Endothelial cell (in vitro differentiated cells): ENCODE data around the gene HS6ST3. TPM values are rescaled to one million over a fixed set of nuclear protein-coding genes. Genes with fewer than 3 reads are reported as not detected.

Experiments used
- DNase-seq: peaks from one replicate; pipeline ENCODE4 v3.0.0; 2021; ENCODE audit warnings: low spot score
- H3K27ac Mint-ChIP-seq: one replicate; pipeline ENCODE4 v1.8.0; 2021; ENCODE audit warnings: mixed read lengths, inconsistent platforms; ENCODE audit not compliant: unreplicated experiment
- H3K27me3 Mint-ChIP-seq: one replicate; pipeline ENCODE4 v1.8.0; 2021; ENCODE audit warnings: mild to moderate bottlenecking, moderate library complexity, mixed read lengths, inconsistent platforms; ENCODE audit not compliant: unreplicated experiment
- H3K36me3 Mint-ChIP-seq: one replicate; pipeline ENCODE4 v1.8.0; 2021; ENCODE audit warnings: mild to moderate bottlenecking, low read depth, mixed read lengths, inconsistent platforms; ENCODE audit not compliant: unreplicated experiment
- H3K4me1 Mint-ChIP-seq: one replicate; pipeline ENCODE4 v1.8.0; 2021; ENCODE audit warnings: mild to moderate bottlenecking, mixed read lengths, inconsistent platforms; ENCODE audit not compliant: unreplicated experiment
- H3K4me3 Mint-ChIP-seq: one replicate; pipeline ENCODE4 v1.8.0; 2021; ENCODE audit warnings: mild to moderate bottlenecking, mixed read lengths, inconsistent platforms; ENCODE audit not compliant: unreplicated experiment
- H3K9me3 Mint-ChIP-seq: one replicate; pipeline ENCODE4 v1.8.0; 2021; ENCODE audit warnings: mixed read lengths, inconsistent platforms; ENCODE audit not compliant: unreplicated experiment
- total RNA-seq: library from RNA; stranded (reverse); fragmentation: NEBNext Ultra II Directional; extraction: Animal tissue kit (Norgen Biotek cat#: 25700); gene quantifications from one replicate; pipeline ENCODE4 v1.2.1, GENCODE V29; 2021; ENCODE audit not compliant: unreplicated experiment
- TF ChIP-seq, protein P1 (sequence below): fragments of 200-600 bp; sonication (generic); IDR thresholded peaks from one replicate; pipeline ENCODE4 v1.5.0; 2021; ENCODE audit warnings: antibody characterized with exemption; ENCODE audit not compliant: unreplicated experiment

HS6ST3 gene
- total RNA-seq, 1 donor from 2014 or later = 1.9 TPM

- TF ChIP-seq, protein P1, sequence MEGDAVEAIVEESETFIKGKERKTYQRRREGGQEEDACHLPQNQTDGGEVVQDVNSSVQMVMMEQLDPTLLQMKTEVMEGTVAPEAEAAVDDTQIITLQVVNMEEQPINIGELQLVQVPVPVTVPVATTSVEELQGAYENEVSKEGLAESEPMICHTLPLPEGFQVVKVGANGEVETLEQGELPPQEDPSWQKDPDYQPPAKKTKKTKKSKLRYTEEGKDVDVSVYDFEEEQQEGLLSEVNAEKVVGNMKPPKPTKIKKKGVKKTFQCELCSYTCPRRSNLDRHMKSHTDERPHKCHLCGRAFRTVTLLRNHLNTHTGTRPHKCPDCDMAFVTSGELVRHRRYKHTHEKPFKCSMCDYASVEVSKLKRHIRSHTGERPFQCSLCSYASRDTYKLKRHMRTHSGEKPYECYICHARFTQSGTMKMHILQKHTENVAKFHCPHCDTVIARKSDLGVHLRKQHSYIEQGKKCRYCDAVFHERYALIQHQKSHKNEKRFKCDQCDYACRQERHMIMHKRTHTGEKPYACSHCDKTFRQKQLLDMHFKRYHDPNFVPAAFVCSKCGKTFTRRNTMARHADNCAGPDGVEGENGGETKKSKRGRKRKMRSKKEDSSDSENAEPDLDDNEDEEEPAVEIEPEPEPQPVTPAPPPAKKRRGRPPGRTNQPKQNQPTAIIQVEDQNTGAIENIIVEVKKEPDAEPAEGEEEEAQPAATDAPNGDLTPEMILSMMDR = no peak
- DNase-seq = no peak
- no peaks in the 10 kb centered on the region for H3K9me3 Mint-ChIP-seq
These were observed 360.6 kb downstream of the HS6ST3 start for GRCh38 chr13:96450326-96451020.

GRCh38 chr13:96454466-96454865 is 364.6 kb downstream of the HS6ST3 start:
- H3K27ac Mint-ChIP-seq = no peak overlapping the region
- no peaks in the 10 kb centered on the region for H3K36me3 Mint-ChIP-seq
- no peak overlapping the region for H3K4me3 Mint-ChIP-seq
- H3K27me3 Mint-ChIP-seq = no peaks in the 10 kb centered on the region
- TF ChIP-seq, protein P1 = no peak
- no peaks in the 10 kb centered on the region for H3K4me1 Mint-ChIP-seq
- no peaks in the 10 kb centered on the region for H3K9me3 Mint-ChIP-seq
- no peak for DNase-seq

More at GRCh38 chr13:96450326-96451020, 360.6 kb downstream of the HS6ST3 start:
- no peak overlapping the region for H3K4me3 Mint-ChIP-seq
- H3K27me3 Mint-ChIP-seq = no peaks in the 10 kb centered on the region
- H3K4me1 Mint-ChIP-seq = no peaks in the 10 kb centered on the region
- no peak overlapping the region for H3K27ac Mint-ChIP-seq
- H3K36me3 Mint-ChIP-seq = no peaks in the 10 kb centered on the region

DNA sequence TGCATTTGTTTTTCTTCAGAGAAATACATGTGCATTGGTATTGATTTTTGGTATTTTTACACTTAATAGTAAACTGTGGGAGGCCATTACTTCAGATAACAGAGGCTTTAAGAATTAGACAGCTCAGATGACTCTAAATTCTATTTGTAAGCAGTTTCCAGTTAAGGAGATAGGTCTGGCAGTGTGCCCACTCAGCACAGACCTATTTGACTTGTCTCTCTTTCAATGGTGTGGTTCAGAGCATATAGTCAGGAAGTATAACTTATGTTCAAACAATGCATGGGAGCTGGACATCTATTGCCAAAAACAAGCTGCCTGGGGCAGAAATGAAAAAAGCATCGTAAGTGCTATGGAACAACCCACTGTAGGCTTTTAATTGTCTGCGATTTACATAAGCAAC is 370.7 kb downstream of the HS6ST3 start:
- Mint-ChIP-seq H3K4me1 (peaks cover 6% of the 10 kb centered on the region), H3K27me3 (no peaks in the 10 kb centered on the region), H3K27ac (no peak overlapping the region), H3K9me3 (no peaks in the 10 kb centered on the region), H3K4me3 (no peak overlapping the region), H3K36me3 (no peaks in the 10 kb centered on the region)
- TF ChIP-seq, protein P1 = no peak
- no peak for DNase-seq

- Mint-ChIP-seq H3K27ac (no peak overlapping the region), H3K36me3 (no peaks in the 10 kb centered on the region), H3K9me3 (no peaks in the 10 kb centered on the region), H3K4me3 (no peak overlapping the region), H3K4me1 (peaks cover 12% of the 10 kb centered on the region), H3K27me3 (no peaks in the 10 kb centered on the region)
- no peak for DNase-seq
- TF ChIP-seq, protein P1 = no peak
These were observed 383.7 kb downstream of the HS6ST3 start for GRCh38 chr13:96473526-96474180.

- no peak overlapping the region for H3K27ac Mint-ChIP-seq
- no peaks in the 10 kb centered on the region for H3K9me3 Mint-ChIP-seq
- TF ChIP-seq, protein P1 = no peak
These were observed 384.3 kb downstream of the HS6ST3 start for GRCh38 chr13:96474181-96474557.

More at GRCh38 chr13:96474181-96474557, 384.3 kb downstream of the HS6ST3 start:
- no peaks in the 10 kb centered on the region for H3K36me3 Mint-ChIP-seq
- no peak overlapping the region for H3K4me3 Mint-ChIP-seq
- DNase-seq = no peak
- H3K4me1 Mint-ChIP-seq = peaks cover 12% of the 10 kb centered on the region
- no peaks in the 10 kb centered on the region for H3K27me3 Mint-ChIP-seq
